GDM1 (cell line): Measurements from ENCODE around the gene ENTPD8.
"Not testable (repeated sequence)": the region's sequence is repeated elsewhere in the genome, so short reads cannot be mapped to it uniquely, and the experiment has no call there.

Source experiments
- DNase-seq: peaks from one replicate; lab custom pipeline; 2025; lab: John Stamatoyannopoulos, UW

Gene ENTPD8

GRCh38 chr9:137411645-137412380 is 29.3 kb downstream of the ENTPD8 start:
- peak; percentile 74 for DNase-seq

- DNase-seq = no peak
These were observed 29.9 kb downstream of the ENTPD8 start for GRCh38 chr9:137411260-137411644.

- DNase-seq = no peak
These were observed 30.3 kb downstream of the ENTPD8 start for GRCh38 chr9:137410891-137411249.

- DNase-seq = not testable (repeated sequence)
These were observed 30.8 kb downstream of the ENTPD8 start for GRCh38 chr9:137410236-137410890.

GRCh38 chr9:137409515-137409914 is 31.6 kb downstream of the ENTPD8 start:
- no peak for DNase-seq

DNA sequence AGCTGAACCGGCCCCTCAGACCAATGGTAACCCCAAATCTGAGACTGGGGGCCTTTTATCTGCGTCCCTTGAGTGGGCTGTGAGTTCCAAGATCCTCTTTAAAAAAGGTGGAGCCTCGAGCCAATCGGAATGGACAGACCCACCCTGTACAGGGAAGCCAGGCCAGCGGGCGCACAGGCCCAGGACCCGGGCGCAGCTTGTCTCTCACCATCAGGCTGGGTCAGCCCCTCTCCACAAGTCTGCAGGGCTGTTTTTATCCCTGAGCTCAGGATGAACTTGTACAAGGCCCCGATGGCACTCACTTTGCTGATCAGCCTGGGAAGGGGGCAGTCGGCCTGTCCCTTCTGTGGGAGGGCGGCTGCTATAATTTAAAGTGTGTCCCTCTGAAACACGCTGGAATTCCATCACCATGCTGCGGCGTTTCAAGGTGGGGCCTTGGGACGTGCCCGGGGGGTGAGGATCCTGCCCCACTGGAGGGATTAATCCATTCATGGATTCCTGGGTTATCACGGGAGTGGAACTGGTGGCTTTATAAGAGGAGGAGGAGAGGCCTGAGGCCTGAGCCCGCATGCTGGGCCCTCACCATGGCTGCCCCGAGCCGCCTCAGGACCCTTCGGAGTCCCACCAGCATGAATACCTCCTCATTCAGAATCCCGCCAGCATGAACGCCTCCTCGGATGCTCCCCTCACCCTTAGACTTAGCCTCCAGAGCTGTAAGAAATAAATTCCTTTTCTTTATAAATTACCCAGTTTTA is 32.3 kb downstream of the ENTPD8 start:
- no peak for DNase-seq

GRCh38 chr9:137407590-137408300 is 33.4 kb downstream of the ENTPD8 start:
- no peak for DNase-seq

- no peak for DNase-seq
These were observed 34.1 kb downstream of the ENTPD8 start for GRCh38 chr9:137406876-137407589.

GRCh38 chr9:137406085-137406760 is 34.9 kb downstream of the ENTPD8 start:
- no peak for DNase-seq

- DNase-seq = no peak
These were observed 35.5 kb downstream of the ENTPD8 start for GRCh38 chr9:137405677-137406081.

GRCh38 chr9:137404961-137405567 is 36.1 kb downstream of the ENTPD8 start:
- DNase-seq = no peak

- no peak for DNase-seq
These were observed 37.9 kb downstream of the ENTPD8 start for GRCh38 chr9:137403269-137403668.

GRCh38 chr9:137402746-137403145 is 38.4 kb downstream of the ENTPD8 start:
- DNase-seq = no peak

- DNase-seq = no peak
These were observed 42.3 kb downstream of the ENTPD8 start for GRCh38 chr9:137398561-137399468.

DNA sequence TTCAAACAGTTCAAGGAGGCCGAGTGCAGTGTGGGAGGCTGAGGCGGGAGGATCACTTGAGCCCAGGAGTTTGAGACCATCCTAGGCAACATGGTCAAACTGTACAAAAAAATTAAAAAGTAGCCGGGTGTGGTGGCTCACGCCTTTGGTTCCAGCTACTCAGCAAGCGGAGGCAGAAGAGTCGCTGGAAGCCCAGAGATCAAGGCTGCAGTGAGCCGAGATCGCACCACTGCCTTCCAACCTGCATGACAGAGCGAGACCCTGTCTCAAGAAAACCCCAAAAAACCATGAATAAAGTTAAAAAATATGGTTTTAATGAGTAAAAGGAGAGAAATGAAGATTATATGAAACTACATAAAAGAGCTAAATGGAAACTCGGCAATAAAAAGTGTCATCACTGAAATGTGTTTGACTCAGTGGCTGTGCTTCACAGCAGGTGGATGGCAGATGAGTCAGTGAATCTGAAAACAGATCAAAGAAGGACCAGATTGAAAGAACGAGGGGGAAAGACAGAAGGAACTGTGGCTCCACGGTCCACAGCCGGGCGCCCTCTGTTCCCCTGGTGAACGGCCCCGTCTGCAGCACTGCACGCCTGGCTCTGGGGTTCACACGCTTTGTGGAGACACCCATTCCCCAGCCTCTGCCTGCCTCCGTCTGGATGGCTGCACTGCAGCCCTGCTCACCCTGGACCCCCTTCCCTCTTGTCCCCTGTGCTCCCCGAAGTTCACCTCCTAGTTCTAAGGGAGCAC is 43.3 kb downstream of the ENTPD8 start:
- no peak for DNase-seq

GRCh38 chr9:137396634-137397367 is 44.4 kb downstream of the ENTPD8 start:
- no peak for DNase-seq

- DNase-seq = no peak
These were observed 44.9 kb downstream of the ENTPD8 start for GRCh38 chr9:137396227-137396626.

DNA sequence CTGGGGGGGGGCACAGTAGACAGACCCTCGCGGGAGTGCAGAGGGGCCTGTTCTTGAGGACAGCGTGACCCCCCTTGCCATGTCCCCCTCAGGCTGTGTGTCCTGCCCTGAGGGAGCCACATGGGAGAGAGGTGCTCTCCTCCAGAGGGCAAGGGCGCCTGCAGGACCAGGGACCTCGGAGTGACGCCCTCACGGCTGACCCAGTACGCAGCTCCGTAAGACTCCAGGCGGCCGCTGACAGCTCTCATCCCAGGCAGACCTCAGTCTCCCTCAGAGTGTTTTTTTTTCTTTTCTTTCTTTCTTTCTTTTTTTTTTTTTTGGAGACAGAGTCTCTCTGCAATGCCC is 45.5 kb downstream of the ENTPD8 start:
- DNase-seq = no peak
